NCI-H446 (cell line): ENCODE results near the gene OAS2.
"Not testable (repeated sequence)": the region's sequence is repeated elsewhere in the genome, so short reads cannot be mapped to it uniquely, and the experiment has no call there.

Experiments used
- DNase-seq, 2 experiments: peaks; one replicate each; lab custom pipeline; 2025; lab: John Stamatoyannopoulos, UW

The OAS2 gene

GRCh38 chr12:112957125-112957524 lies 21.2 kb upstream of the OAS2 start:
- DNase-seq, result not testable (repeated sequence)

GRCh38 chr12:112961074-112961473 lies 17.2 kb upstream of the OAS2 start:
- DNase-seq, result no peak

- no peak for DNase-seq
Observed at GRCh38 chr12:112961536-112961935, 16.8 kb upstream of the OAS2 start.

- no peak for DNase-seq
Observed at GRCh38 chr12:112962561-112962960, 15.8 kb upstream of the OAS2 start.

- DNase-seq, result no peak
Observed at GRCh38 chr12:112963227-112963861, 15.0 kb upstream of the OAS2 start.

GRCh38 chr12:112964067-112964670 lies 14.2 kb upstream of the OAS2 start:
- no peak for DNase-seq

GRCh38 chr12:112964915-112965314 lies 13.4 kb upstream of the OAS2 start:
- no peak for DNase-seq

- no peak for DNase-seq
Observed at GRCh38 chr12:112965643-112966042, 12.7 kb upstream of the OAS2 start.

- DNase-seq, result peak; percentile 1 to 34
Observed at GRCh38 chr12:112967306-112967705, 11.0 kb upstream of the OAS2 start.

- no peak for DNase-seq
Observed at GRCh38 chr12:112967858-112968257, 10.5 kb upstream of the OAS2 start.

- no peak for DNase-seq
Observed at GRCh38 chr12:112969547-112970306, 8.6 kb upstream of the OAS2 start.

GRCh38 chr12:112970391-112970790 lies 7.9 kb upstream of the OAS2 start:
- DNase-seq, result no peak

- peak; percentile 37 to 89 for DNase-seq
Observed at GRCh38 chr12:112971248-112971647, 7.1 kb upstream of the OAS2 start.

- peak; percentile 15 to 51 for DNase-seq
Observed at GRCh38 chr12:112973011-112973735, 5.1 kb upstream of the OAS2 start.

GRCh38 chr12:112973818-112974231 lies 4.5 kb upstream of the OAS2 start:
- DNase-seq, result peak; percentile 58 to 83

- no peak for DNase-seq
Observed at GRCh38 chr12:112974904-112975303, 3.4 kb upstream of the OAS2 start.

- no peak for DNase-seq
Observed at GRCh38 chr12:112977139-112977538, 1.2 kb upstream of the OAS2 start.

- no peak for DNase-seq
Observed at GRCh38 chr12:112977641-112978040, 678 bp upstream of the OAS2 start.

GRCh38 chr12:112979041-112979680 lies 842 bp downstream of the OAS2 start:
- DNase-seq, result no peak

- DNase-seq, result no peak
Observed at GRCh38 chr12:112980491-112981158, 2.3 kb downstream of the OAS2 start.

- DNase-seq, result no peak
Observed at GRCh38 chr12:112985642-112986290, 7.4 kb downstream of the OAS2 start.
